Stimulated activated CD8-positive, alpha-beta memory T cell treated with anti-CD3 and anti-CD28 coated beads, Interleukin-12 subunit alpha, Interleukin-12 subunit beta, amount 100 ng/mL, for 24 hours (primary cell): ENCODE results near the gene MREG.
"Not testable (repeated sequence)": the region's sequence is repeated elsewhere in the genome, so short reads cannot be mapped to it uniquely, and the experiment has no call there.

Experiments
- DNase-seq: peaks from one replicate; pipeline ENCODE4 v3.0.0-alpha.2; 2020; ENCODE audit errors: extremely low read depth

Gene MREG

DNA sequence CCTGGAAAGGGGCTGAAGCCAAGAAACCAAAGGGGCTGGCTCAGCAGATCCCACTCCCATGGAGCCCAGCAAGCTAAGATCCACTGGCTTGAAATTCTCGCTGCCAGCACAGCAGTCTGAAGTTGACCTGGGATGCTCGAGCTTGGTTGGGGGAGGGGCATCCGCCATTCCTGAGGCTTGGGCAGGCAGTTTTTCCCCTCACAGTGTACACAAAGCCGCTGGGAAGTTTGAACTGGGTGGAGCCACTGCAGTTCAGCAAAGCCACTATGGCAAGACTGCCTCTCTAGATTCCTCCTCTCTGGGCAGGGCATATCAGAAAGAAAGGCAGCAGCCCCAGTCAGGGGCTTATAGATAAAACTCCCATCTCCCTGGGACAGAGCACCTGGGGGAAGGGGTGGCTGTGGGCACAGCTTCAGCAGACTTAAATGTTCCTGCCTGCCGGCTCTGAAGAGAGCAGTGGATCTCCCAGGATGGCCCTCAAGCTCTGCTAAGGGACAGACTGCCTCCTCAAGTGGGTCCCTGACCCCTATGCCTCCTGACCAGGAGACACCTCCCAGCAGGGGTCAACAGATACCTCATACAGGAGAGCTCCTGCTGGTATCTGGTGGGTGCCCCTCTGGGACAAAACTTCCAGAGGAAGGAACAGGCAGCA lies 24.7 kb downstream of the MREG start:
- not testable (repeated sequence) for DNase-seq

DNA sequence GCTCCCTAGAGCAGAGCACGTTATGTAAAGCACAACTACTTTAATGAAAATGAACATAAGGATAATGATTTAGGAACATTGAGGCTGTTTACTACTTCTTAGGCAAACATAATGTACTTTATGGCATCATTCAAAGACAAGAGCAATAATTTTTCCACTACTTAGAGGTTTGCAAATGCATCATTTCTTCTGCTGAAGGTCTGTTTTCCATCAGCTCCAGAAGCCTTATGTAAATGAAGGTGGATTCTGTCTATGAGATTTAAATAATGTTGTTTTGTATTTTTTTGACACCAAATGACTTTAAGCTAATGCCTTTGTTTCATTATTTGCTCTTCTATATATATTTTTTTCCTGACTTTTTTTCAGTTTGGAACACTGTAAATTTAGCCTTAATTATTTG lies 28.1 kb downstream of the MREG start:
- no peak for DNase-seq

DNA sequence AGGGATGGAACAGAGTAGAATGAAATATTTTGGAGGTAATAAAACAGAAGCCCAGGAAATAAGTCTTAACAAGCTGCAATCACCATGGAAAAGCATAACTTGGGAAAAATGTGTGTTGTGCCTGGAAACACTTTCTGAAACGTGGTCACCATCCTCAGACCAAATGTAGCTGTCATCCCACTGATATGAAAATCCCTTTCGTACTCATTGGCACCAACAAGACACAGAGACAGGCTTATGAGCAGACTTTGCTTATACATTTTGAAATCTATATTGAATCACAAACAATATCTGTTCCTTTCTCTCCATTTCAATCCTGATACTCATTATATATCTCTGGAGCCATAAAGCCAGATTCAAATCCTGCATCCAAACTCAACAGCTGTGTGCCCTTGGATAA lies 28.7 kb downstream of the MREG start:
- DNase-seq: no peak

DNA sequence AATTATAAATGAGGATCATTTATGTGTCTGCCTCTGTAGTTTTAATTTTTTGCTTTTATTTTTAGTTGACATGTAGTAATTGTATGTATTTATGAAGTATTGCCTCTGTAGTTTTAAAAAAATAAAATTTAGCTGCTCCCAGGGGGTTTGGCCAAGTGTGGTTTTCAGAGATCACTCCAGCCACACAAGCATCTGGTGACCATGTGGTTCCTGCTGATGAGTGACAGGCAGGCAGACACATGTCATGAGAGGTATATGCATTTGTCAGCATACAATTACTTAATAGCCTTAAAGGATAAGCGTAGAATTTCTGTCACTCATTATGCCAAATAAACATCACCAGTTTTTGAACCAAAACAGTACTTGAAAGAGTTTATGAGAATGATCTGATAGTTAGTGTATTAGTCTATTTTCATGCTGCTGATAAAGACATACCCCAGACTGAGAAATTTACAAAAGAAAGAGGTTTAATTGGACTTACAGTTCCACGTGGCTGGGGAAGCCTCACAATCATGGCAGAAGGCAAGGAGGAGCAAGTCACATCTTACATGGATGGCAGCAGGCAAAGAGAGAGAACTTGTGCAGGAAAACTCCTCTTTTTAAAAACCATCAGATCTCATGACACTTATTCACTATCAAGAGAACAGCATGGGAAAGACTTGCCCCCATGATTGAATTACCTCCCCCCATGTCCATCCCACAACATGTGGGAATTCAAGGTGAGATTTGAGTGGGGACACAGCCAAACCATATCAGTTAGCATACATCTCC lies 29.6 kb downstream of the MREG start:
- DNase-seq: no peak

DNA sequence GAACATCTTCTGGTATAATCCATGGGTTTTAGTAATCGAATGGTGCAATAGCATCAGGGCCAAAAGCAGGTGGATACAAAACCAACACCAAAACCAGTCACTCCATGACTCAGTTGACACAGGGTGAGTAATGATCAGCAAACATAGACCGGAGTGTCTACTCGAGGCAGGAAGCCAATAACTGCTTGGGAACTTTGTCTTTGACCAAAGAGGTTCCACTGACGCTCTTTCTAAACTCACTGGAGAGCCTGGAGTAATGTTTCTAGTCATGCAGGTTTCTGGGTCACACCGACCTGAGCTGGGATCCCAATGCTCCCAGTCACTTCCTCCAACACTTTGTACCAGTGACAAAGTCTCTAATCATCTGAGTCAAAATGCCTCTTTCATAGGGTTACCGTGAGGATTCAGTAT lies 30.9 kb downstream of the MREG start:
- no peak for DNase-seq

DNA sequence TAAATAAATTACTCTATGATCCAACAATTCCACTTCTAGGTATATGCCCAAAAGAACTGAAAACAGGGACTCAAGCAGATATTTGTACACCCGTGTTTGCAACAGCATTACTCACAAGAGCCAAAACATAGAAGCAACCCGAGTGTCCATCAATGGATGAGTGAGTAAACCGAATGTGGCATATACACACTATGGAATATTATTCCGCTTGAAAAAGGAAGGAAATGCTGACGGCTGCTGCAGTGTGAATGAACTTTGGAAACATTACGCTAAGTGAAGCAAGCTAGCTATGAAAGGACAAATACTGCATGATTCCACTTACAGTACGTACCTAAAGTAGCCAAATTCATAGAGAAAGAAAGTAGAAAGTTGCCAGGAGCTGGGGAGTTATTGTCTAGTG lies 32.2 kb downstream of the MREG start:
- no peak for DNase-seq

DNA sequence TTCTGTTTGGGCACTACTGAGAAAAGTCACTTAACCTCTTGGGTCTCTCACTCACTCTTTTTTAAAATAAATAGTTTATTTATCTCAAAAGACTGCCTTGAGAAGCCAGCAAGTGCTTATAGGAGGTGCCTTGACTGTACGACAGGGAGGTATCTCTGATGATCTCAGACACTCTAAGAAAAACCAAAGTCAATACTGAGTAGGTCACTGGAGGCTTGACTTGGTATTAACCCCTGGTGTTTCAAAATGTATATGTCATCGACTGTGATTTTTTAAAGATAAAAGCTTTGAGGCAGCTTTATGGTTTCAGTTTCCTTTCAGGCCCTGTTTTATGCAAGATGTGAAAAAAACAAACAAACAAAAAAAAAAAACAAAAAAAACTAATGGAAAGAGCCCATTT lies 33.7 kb downstream of the MREG start:
- no peak for DNase-seq

DNA sequence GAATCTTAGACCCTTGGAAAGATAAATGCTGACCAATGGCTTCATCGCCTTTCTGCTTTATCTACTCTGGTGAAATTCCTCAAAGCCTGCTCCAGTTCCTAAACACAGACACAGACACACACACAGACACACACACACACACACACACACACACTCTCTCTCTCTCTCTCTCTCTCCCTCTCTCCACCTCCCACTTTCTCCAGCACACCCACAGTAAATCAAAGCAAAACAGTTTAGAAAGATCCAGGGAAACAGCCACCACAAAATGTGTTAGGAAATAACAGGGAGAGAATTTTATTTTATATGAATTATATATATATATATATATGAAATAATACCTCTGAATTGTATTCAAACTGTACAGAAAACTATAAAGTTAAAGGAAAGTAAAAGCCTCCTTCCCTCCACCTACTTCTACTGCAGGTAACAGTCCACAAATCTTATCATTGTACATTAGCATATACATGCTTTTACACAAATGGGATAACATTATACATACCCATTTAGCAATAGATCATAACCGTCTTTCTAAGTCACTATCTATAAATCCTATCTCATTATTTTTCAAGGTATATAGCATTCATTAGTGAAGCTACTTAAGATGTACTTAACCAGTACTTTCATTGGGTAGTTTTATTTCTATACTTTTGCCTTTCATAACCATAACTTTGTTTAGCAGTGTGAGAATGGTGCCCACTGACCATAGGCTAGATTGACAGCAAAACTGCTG lies 38.5 kb downstream of the MREG start:
- DNase-seq: no peak

DNA sequence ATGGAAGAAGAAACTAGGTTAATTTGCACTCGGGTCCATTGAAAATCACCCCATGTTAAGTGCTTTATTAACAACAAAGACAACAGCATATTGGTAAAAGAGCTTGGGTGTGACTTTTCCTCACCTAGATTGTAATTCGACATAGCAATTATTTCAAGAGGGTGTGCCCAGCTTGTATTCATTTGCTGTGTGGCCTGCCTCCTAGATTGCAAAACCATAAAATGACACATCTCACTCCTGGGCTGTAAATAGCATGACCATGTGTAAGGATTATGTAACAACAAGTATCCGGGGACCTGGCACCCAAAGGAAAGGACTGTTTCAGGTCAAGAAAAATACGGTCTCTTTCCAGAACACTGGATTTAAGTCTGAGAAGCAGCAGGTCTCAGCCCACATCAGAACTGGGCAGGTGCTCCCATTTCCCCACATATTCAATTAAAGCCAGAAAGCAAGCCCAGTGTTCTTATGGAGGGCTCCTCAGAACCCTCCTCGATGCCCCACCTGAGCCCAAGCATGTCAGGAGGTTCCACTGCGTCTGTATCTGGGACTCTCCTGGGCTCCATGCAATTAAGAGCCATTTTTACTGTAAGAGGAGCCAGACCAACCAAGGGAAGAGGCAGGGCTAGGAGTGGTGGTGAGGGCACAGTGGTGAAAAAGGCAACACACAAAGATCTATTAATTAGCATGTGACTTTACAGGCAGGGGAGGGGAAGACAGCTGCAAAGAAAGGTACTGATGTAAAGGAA lies 39.2 kb downstream of the MREG start:
- no peak for DNase-seq

DNA sequence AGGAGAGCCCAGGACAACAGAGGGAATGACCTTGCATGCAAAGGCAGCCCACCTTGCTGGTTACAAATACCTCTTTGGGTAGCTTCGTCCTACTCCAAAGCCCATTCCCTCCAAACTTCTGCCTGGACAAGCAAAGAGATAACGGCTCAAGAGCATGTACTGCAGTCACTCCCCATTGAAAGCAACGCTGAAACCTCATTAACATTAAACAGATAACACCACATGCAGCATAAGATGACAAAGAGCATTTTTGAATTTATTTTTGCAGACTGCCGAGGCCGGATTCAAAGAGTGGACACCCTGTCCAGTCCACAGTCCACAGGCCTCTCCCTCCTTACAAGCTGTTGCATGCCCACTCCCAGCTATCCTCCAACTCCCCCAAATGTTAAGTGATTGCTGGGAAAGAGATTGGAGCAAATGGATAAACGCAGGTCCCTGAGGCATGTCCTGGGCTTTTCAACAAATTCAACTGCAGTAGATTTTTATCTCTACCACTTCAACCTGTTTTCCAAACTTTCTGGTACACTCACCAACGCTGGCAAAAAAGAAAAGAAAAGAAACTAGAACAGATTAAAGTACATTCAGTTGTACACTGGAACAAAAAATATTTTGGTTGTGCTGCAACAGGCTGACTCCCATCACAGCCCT lies 40.1 kb downstream of the MREG start:
- no peak for DNase-seq

DNA sequence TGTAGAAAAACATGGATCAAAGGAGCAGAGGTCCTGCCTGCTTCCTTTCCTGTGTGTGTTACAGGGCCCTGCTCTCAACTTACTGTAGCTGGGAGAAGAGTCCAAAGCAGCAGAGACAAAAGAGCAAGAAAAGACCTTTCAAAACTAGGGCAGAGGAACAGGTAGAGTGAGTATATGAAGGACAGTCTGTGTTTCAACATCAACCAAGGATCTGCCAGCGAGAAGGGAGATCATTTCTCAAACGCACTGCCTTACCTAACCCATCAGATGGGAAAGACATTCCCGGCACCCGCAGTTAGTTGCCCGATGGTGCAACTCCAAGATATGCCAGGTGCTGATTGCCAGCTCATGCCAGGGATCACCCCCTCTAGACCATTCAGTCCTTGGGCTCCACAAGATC lies 41.7 kb downstream of the MREG start:
- DNase-seq: no peak

DNA sequence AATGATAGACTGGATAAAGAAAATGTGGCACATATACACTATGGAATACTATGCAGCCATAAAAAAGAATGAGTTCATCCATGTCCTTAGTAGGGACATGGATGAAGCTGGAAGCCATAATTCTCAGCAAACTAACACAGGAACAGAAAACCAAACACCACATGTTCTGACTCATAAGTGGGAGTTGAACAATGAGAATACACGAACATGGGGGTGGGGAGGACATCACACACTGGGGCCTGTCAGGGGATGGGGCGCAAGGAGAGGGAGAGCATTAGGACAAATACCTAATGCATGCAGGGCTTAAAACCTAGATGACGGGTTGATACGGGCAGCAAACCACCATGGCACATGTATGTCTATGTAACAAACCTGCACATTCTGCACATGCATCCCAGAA lies 42.5 kb downstream of the MREG start:
- DNase-seq: not testable (repeated sequence)

DNA sequence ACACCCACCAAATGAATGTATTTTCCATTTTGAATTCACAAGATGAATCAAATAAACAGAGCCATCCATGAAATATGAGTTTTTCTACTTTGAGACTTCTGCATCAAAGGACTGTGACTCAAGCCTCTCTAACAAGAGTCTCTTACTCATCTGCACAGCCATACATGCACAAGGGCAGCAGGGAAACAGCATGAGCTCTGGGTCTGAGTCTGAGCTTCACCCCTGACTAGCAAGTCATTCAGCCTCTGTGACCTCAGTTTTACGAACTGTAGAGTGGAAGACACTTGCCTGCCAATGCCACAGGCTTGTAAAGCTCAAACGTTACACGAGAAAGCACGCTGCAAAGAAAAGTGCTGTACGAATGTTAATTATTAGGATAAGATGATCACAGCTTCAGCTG lies 42.9 kb downstream of the MREG start:
- no peak for DNase-seq

DNA sequence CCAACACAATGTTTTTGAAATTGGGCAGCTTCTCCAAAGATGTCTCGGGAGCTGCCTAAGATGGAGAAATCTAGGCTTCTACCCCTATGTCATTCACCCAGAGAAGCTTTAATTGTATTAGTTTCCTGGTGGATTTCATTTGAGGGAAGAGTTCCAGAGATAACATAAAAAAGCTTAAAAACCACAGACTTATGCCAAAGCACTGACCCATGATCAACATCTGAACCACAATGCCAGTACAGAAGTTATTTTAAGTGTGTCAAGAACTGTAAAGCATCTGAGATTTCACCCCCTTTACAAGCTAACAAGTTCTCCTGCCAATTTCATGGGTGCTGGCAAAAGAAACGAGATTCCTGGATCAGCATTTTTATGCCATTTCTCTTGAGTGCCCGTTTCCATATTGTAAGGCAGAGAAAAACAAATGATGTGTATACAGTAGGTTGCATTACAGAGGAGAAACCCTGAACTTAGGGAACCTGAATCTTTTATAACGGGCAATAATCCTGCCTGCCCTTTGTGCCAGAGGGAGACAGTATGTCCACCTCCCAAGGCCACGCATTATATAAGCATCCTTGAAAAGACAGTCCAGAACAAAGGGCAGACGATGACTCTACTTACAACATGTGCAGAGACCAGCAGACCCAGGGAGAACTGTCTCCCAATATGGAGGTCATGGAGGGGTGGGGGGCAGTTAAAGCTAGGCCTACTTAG lies 44.1 kb downstream of the MREG start:
- no peak for DNase-seq

DNA sequence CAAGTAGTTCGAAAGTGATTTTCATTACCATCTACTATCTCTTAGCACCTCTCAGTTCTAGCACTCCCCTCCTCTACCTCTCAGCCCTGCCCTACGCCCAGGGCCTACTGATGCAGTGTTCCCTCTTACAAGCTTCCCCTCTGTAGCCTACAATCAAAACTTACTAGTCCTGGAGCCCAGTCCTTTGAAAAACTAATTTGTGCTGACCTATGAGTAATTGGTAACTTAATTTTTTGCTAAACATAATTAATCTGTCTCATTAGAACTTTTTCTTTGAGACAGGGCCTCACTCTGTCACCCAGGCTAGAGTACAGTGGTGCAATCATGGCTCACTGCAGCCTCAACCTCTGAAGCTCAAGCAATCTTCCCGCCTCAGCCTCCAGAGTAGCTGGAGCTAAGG lies 44.9 kb downstream of the MREG start:
- DNase-seq: no peak

DNA sequence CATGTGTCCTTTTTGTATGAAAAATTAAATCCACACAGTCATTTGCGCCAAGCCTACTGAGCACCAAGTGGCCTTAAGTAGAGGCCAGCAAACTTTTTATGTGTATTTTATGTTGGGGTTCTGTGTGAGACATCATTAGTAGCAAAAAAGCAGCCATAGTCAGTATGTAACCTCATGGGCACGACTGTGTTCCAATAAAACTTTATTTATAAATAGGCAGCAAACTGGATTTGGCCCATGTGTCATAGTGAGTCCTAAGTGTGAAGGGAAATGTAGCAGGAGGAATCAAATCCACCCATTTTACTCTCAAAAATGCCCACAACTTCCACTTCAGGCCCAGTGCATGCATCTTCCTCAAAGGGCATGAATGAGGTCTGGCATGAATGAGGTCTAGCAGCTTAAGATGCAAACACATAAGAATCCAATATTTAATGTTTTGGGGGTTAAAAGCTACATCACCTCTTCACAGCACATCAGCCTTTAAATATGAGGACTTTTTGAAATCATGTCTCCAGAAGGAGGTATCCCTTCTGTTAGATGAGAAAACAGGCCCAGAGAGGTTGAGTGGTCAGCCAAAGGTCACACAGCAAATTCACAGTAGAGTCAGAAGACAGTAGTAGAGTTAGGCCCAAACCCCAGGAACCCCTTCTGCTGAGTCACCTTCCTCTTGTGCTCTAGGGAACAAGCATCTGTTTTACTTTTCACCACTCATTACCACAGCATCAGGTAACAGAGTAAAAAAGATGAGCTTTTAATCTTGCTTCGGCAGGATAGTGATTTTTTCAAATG lies 45.6 kb downstream of the MREG start:
- no peak for DNase-seq

DNA sequence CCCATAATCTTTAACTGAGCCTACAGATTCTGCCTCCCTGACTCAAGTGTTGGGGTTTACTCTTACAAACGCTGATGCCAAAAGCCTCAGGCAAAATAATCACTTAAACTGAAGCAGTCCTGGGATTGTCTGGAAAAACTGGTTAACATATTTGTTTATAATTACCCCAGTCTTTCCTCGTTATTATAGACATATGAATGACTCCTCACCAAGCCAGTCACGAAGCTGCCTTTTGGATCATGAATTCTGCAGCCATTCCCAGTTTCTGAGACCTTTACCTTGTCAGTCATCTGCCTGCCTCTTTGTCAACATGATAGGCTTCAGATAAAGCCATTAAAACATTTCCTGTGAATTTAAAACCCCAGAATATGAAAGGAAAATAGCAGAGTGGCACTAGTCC lies 46.4 kb downstream of the MREG start:
- no peak for DNase-seq

DNA sequence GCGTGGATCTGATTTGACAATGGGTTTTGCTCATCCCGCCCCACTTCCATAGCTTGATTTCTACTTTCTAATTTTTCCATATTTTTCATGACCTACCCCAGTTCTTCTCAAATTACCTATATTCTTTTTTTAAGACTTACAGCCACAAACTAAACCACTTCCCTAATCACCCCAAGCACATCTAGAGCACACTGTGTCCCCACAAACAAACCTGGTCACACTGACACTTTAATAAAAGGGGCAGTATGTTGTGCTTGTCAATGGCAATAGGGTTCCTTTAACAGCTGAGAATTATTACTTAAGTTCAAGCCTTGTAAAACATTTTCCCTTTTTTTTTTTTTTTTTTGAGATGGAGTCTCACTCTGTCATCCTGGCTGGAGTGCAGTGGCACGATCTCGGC lies 47.1 kb downstream of the MREG start:
- DNase-seq: no peak

DNA sequence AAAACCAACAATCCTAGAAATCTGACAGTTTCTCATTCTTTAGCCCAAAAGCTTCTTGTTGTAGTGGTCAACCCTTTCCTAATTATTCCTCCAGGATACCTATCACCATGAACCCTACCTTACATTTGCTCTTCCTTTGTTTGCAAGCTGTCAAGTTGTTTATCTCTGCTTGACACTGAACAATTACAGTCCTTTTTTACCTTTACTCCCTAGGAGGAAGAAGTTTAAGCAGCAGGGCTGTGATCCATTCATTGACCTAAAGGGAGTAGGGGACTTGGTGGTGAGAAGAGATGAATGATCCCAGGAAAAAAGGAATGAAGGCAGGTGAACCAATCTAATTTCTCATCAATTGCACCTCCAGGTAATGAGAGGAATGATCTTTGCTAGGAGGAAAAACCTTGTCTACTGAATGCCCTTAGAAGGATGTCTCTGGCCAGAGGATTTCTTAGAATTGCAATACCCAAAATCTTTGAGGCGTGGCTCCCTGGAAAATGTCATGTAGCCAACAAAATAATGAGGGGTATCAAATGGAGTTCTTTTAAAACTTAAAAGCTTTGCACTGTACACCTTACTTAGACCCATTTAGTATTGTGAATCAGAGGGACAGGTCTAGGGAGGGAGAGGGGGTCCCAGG lies 47.7 kb downstream of the MREG start:
- DNase-seq: no peak

DNA sequence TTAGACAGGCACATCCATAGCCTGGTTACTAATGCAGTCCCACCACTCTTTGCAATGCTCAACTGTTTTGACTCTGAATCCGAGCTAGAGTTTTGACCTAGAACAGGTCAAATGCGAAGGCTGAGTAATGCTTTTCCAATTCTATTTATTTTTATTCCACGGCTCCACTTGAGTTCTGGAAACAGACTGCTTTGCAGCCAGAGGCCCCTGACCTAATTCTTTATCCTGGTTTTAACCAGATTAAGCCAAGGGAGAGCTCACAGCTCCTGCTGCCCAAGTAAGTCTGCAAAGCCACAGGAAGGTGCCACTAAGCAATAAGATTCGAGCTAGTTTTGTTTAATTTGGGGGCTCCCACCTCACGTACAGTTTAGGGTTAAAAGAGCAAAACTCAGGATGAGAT lies 51.4 kb downstream of the MREG start:
- DNase-seq: no peak
